ENCODE measurements around the gene CCSER1.

DNA sequence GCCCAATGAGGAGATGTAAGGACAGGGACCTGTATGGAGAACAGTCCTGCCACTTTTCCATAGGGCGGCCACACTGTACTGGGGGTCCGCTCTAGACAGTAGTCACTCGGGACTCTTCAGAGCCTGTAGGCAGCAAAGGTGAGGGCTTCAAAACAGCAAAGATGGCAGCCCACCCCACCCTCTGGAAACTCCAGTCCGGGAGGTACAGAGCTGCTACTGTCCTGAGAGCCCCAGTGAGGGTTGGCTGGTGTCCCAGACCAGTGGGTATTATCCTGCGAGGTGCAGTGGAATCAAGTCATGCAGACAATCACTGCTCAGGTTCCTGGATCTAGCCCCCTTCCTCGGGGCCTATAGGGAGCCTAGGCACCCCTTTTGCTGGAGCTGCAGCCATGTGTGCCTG, 1392.0 kb downstream of the CCSER1 start:
- TF ChIP-seq EZH2 (IDR thresholded peaks at IDR 0.05): no peak
- TF ChIP-seq POLR2AphosphoS5 (IDR thresholded peaks at IDR 0.05; ENCODE audit: borderline replicate concordance, low read depth, low read length): no peak
- TF ChIP-seq FOXP2 (optimal IDR thresholded peaks at IDR 0.05; ENCODE audit: control extremely low read depth, extremely low read length, insufficient read depth): no peak

Data from SK-N-MC (cell line).